Body of pancreas (tissue), 4 donors: ENCODE data around the gene THSD7A.

Experiments used
- POLR2A ChIP-seq, 3 donors: fragments of 450-650 bp; IDR thresholded peaks; one replicate each; pipeline ENCODE4 v1.6.1; 2016; ENCODE audit warnings: antibody characterized with exemption in 3 of 3, mild to moderate bottlenecking in 2 of 3
- TF ChIP-seq, protein P1 (sequence below), 7 experiments: fragments of 450-650 bp in 4 of 7; fragments of 200-600 bp in 3 of 7; sonication (generic) in 3 of 7; IDR thresholded peaks; one replicate each; pipeline ENCODE4 v1.5.1; 2016 to 2019; ENCODE audit warnings: antibody characterized with exemption in 7 of 7

DNA sequence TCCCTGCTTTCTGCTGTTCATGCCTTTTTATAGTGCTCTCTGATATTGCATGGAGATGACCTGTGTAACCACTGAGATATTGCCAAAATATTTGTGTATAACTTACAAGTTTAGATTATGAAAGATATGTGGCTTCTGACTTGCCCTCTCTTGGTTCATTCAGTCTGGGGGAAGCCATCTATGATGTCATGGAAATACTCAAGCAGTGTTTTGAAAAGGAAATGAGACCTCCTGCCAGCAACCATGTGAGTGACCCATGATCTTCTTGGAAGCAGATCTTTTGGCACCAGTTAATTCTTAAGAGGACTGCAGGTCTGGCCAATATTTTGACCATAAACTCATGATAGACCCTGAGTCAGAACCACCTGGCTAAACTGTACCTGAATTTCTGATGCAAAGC, 183.0 kb downstream of the THSD7A start:
- TF ChIP-seq POLR2A (IDR thresholded peaks at IDR 0.05): no peak
- TF ChIP-seq, protein P1, sequence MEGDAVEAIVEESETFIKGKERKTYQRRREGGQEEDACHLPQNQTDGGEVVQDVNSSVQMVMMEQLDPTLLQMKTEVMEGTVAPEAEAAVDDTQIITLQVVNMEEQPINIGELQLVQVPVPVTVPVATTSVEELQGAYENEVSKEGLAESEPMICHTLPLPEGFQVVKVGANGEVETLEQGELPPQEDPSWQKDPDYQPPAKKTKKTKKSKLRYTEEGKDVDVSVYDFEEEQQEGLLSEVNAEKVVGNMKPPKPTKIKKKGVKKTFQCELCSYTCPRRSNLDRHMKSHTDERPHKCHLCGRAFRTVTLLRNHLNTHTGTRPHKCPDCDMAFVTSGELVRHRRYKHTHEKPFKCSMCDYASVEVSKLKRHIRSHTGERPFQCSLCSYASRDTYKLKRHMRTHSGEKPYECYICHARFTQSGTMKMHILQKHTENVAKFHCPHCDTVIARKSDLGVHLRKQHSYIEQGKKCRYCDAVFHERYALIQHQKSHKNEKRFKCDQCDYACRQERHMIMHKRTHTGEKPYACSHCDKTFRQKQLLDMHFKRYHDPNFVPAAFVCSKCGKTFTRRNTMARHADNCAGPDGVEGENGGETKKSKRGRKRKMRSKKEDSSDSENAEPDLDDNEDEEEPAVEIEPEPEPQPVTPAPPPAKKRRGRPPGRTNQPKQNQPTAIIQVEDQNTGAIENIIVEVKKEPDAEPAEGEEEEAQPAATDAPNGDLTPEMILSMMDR (IDR thresholded peaks at IDR 0.05): no peak
